ENCODE results near the gene NDUFA9. TPM values are rescaled to one million over a fixed set of nuclear protein-coding genes. Genes with fewer than 3 reads are reported as not detected.

Gene NDUFA9
- total and polyA plus RNA-seq, 2 experiments from 2014 or later = 61.2 to 118 TPM

DNA sequence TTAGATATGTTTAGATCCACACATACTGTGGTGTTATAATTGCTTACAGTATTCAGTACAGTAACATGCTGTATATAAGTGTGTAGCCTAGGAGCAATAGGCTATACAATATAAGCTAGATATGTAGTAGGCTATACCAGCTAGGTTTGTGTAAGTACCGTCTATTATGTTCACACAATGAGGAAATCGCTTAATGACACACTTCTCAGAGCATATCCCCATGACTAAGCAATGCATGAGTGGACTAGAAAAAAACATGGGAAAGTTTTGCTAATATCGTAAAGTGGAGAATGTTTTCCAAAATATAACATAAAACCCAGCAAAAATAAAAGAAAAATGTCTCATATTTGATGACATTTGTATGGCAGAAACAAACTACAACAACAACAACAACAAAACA is 27.4 kb upstream of the NDUFA9 start:
- in situ Hi-C loops (cut with MboI) = no loop called here
- Histone ChIP-seq H3K4me2 (ENCODE audit: unreplicated experiment) (no peak overlapping the region), H3K4me1 (ENCODE audit: insufficient read depth) (no peaks in the 10 kb centered on the region), H3K27me3 (replicated peaks; ENCODE audit: insufficient read depth) (no peaks in the 10 kb centered on the region), H3K4me3 (no peak overlapping the region), H3K79me2 (ENCODE audit: insufficient read depth) (no peaks in the 10 kb centered on the region), H2AFZ (no peak overlapping the region), H4K20me1 (ENCODE audit: insufficient read depth) (no peaks in the 10 kb centered on the region), H3F3A (ENCODE audit: insufficient read depth) (no peaks in the 10 kb centered on the region), H3K9ac (no peak overlapping the region), H3K9me3 (ENCODE audit: low read depth) (no peaks in the 10 kb centered on the region), H3K9me2 (ENCODE audit: insufficient read depth) (no peaks in the 10 kb centered on the region), H3K36me3 (ENCODE audit: low read depth) (no peaks in the 10 kb centered on the region), H3K27ac (no peak overlapping the region)
- WGBS, 2 experiments (ENCODE audit: low coverage in 1 of 2, low lambda C conversion rate in 2 of 2, missing lambda C conversion rate in 2 of 2) = 88 to 89% methylated on average over 3 of the region's 3 CpGs
- TF ChIP-seq EZH2phosphoT487 (IDR thresholded peaks at IDR 0.05; ENCODE audit: insufficient read depth, low read depth) = no peak
- TF ChIP-seq EZH2 (IDR thresholded peaks at IDR 0.05; ENCODE audit: insufficient read depth, poor library complexity, severe bottlenecking) = no peak
- DNase-seq = peak; percentile 3

DNA sequence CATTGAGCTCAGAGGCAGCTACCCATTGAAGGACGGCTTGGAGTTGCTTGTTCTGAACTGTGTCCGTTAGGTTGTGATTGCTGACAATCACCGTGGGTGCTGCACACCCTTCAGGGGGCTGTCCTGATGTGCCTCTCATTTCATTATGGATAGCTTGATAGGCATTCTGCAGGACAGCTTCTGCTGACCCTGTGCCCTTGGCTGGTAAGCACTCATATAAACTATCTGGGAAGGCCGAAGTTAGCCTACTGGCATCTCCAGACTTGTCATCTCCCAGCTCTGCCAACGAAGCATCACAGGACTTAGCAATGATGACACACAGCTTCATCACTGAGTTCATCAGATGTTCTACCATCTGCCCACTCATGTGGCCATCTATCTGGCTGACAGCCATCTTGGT is 22.4 kb upstream of the NDUFA9 start:
- Histone ChIP-seq H4K20me1 (ENCODE audit: insufficient read depth) (no peaks in the 10 kb centered on the region), H3K9me3 (ENCODE audit: low read depth) (no peaks in the 10 kb centered on the region), H3K9ac (no peak overlapping the region), H3K27ac (no peak overlapping the region), H3K27me3 (replicated peaks; ENCODE audit: insufficient read depth) (no peaks in the 10 kb centered on the region; the same call in 1 of the 2 replicates), H3K4me3 (no peak overlapping the region), H3K4me1 (ENCODE audit: insufficient read depth) (no peaks in the 10 kb centered on the region), H3K36me3 (ENCODE audit: low read depth) (no peaks in the 10 kb centered on the region), H3K79me2 (ENCODE audit: insufficient read depth) (no peaks in the 10 kb centered on the region), H3F3A (ENCODE audit: insufficient read depth) (no peaks in the 10 kb centered on the region), H2AFZ (no peak overlapping the region), H3K9me2 (ENCODE audit: insufficient read depth) (no peaks in the 10 kb centered on the region), H3K4me2 (ENCODE audit: unreplicated experiment) (no peak overlapping the region)
- in situ Hi-C loops (cut with MboI) = no loop called here
- DNase-seq = peak; percentile 23
- 57 to 64% methylated on average over 5 of the region's 5 CpGs for WGBS, 2 experiments (ENCODE audit: low coverage in 1 of 2, low lambda C conversion rate in 2 of 2, missing lambda C conversion rate in 2 of 2)
- TF ChIP-seq EZH2phosphoT487 (IDR thresholded peaks at IDR 0.05; ENCODE audit: insufficient read depth, low read depth) (no peak), EZH2 (IDR thresholded peaks at IDR 0.05; ENCODE audit: insufficient read depth, poor library complexity, severe bottlenecking) (no peak)

DNA sequence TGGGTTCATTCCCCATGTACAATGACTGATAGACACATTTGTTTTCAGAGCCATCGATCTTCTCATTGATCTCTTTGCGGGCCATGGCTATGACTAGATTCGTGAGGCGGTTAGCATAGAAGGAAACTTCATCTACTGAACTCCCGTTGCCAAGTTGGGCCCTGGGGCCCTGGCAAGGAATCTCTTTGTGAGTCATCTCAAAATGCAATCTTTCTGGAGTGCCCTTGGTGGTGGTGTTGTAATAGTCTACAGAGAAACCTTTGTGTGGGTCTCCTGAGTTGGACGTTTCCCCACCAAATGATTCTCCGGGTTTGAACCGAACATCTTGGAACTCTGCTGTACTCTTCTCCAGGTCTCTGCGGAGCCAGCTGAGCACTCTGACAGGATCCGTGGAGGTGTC is 20.5 kb upstream of the NDUFA9 start:
- Histone ChIP-seq H3K36me3 (ENCODE audit: low read depth) (no peaks in the 10 kb centered on the region), H3K9me3 (ENCODE audit: low read depth) (no peaks in the 10 kb centered on the region), H3K4me1 (ENCODE audit: insufficient read depth) (no peaks in the 10 kb centered on the region), H3K4me3 (no peak overlapping the region), H3K9ac (no peak overlapping the region), H3K27ac (no peak overlapping the region), H2AFZ (no peak overlapping the region), H3K79me2 (ENCODE audit: insufficient read depth) (no peaks in the 10 kb centered on the region), H3K27me3 (replicated peaks; ENCODE audit: insufficient read depth) (no peaks in the 10 kb centered on the region; the same call in 1 of the 2 replicates), H3K9me2 (ENCODE audit: insufficient read depth) (no peaks in the 10 kb centered on the region), H4K20me1 (ENCODE audit: insufficient read depth) (no peaks in the 10 kb centered on the region), H3F3A (ENCODE audit: insufficient read depth) (no peaks in the 10 kb centered on the region), H3K4me2 (ENCODE audit: unreplicated experiment) (no peak overlapping the region)
- 78 to 80% methylated on average over 10 of the region's 10 CpGs for WGBS, 2 experiments (ENCODE audit: low coverage in 1 of 2, low lambda C conversion rate in 2 of 2, missing lambda C conversion rate in 2 of 2)
- in situ Hi-C loops (cut with MboI) = no loop called here
- TF ChIP-seq EZH2phosphoT487 (IDR thresholded peaks at IDR 0.05; ENCODE audit: insufficient read depth, low read depth) (no peak), EZH2 (IDR thresholded peaks at IDR 0.05; ENCODE audit: insufficient read depth, poor library complexity, severe bottlenecking) (no peak)
- DNase-seq = no peak

DNA sequence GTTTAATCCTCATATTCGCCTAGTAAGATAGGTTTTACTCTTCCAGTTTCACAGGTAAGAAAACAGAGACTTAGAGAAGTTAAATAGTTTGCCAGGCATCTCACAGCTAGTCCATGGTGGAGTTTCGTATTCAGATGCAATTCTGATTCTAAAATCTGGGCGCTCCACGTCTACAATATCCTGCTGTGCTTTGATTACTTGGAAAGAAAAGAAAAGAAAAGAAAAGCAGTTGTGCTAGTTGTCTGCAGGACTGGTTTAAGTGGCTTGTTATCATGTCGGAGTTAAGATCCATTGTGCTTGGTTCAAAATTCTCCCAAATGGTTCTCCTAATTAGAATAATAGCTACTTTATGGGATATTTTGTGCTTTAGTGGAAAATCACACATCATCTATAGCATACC is 18.7 kb upstream of the NDUFA9 start:
- Histone ChIP-seq H3K9ac (no peak overlapping the region), H3K4me2 (ENCODE audit: unreplicated experiment) (no peak overlapping the region), H3K4me1 (ENCODE audit: insufficient read depth) (no peaks in the 10 kb centered on the region), H3F3A (ENCODE audit: insufficient read depth) (no peaks in the 10 kb centered on the region), H2AFZ (no peak overlapping the region), H4K20me1 (ENCODE audit: insufficient read depth) (no peaks in the 10 kb centered on the region), H3K27me3 (replicated peaks; ENCODE audit: insufficient read depth) (no peaks in the 10 kb centered on the region; the same call in 1 of the 2 replicates), H3K27ac (no peak overlapping the region), H3K4me3 (no peak overlapping the region), H3K9me2 (ENCODE audit: insufficient read depth) (no peaks in the 10 kb centered on the region), H3K9me3 (ENCODE audit: low read depth) (no peaks in the 10 kb centered on the region), H3K79me2 (ENCODE audit: insufficient read depth) (no peaks in the 10 kb centered on the region), H3K36me3 (ENCODE audit: low read depth) (no peaks in the 10 kb centered on the region)
- DNase-seq = no peak
- TF ChIP-seq EZH2phosphoT487 (IDR thresholded peaks at IDR 0.05; ENCODE audit: insufficient read depth, low read depth) = no peak
- in situ Hi-C loops (cut with MboI) = no loop called here
- 15 to 16% methylated on average over 5 of the region's 5 CpGs for whole genome bisulfite sequencing, 2 experiments (ENCODE audit: low coverage in 1 of 2, low lambda C conversion rate in 2 of 2, missing lambda C conversion rate in 2 of 2)

DNA sequence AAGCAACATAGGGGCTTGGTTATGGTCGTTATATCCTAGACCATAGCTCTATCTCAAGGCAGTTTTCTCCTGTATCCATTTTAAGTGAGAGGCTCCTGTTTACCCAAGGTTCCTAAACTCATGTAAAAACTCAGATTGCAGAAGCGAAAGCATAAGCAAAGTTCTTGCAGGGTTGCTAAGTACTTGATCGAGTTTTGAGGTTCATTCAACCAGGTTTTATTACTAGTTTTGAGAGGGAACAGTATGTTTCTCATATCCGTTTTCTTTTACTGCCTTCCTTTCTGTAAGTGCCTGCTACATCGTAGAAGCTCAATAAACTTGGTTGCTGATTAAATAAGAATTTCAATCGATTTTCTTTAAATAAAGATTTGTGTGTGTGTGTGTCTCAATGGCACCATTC is 5.2 kb upstream of the NDUFA9 start:
- TF ChIP-seq EZH2 (IDR thresholded peaks at IDR 0.05; ENCODE audit: insufficient read depth, poor library complexity, severe bottlenecking) (no peak), EZH2phosphoT487 (IDR thresholded peaks at IDR 0.05; ENCODE audit: insufficient read depth, low read depth) (no peak)
- Histone ChIP-seq H3K36me3 (ENCODE audit: low read depth) (no peaks in the 10 kb centered on the region), H3F3A (ENCODE audit: insufficient read depth) (no peaks in the 10 kb centered on the region), H3K4me3 (no peak overlapping the region), H3K79me2 (ENCODE audit: insufficient read depth) (no peaks in the 10 kb centered on the region), H3K9me2 (ENCODE audit: insufficient read depth) (no peaks in the 10 kb centered on the region), H3K4me2 (ENCODE audit: unreplicated experiment) (no peak overlapping the region), H3K27ac (no peak overlapping the region), H3K9ac (no peak overlapping the region), H3K9me3 (ENCODE audit: low read depth) (no peaks in the 10 kb centered on the region), H2AFZ (no peak overlapping the region), H4K20me1 (ENCODE audit: insufficient read depth) (no peaks in the 10 kb centered on the region), H3K4me1 (ENCODE audit: insufficient read depth) (no peaks in the 10 kb centered on the region), H3K27me3 (replicated peaks; ENCODE audit: insufficient read depth) (no peaks in the 10 kb centered on the region)
- in situ Hi-C loops (cut with MboI) = no loop called here
- no peak for DNase-seq
- WGBS, 2 experiments (ENCODE audit: low coverage in 1 of 2, low lambda C conversion rate in 2 of 2, missing lambda C conversion rate in 2 of 2) = 67% methylated on average over 6 of the region's 6 CpGs
